Measurements from ENCODE around the gene DDX19B.
"Not testable (repeated sequence)": the region's sequence is repeated elsewhere in the genome, so short reads cannot be mapped to it uniquely, and the experiment has no call there.

The DDX19B gene

GRCh38 chr16:70289229-70290094, 9.5 kb upstream of the DDX19B start, which contains the start of gene AARS1:
Gene AARS1 (minus strand): TSS chr16:70289506. CDS start chr16:70282763, 6,743 bp downstream.
- peak; percentile 99 for DNase-seq

DNA sequence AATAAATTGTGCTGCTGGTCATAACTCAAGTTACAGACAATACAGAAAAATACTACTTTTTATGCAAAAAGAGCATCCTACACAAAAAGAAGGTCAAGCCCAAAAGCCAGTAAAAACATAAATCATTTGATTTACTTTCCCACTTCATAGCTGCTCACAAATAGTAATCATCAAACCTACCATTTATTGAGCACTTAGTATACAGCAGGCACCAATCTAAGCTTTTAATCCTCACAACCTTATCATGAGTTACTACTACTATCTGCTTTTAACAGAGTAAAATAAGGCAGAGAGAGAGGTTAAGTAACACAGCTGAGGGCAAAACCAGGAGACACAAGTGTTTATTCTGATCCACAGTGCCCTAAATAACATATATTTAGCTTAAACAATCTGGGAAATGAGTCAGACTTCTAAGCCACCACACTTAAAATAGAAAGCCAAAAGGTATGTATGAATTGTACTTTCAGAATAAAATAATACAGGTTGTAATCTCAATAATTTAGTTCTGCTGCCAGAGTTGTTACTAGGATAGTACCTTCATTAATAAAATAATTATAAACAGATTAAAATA, 8.0 kb upstream of the DDX19B start:
- DNase-seq: no peak

- DNase-seq: not testable (repeated sequence)
These were observed 6.8 kb upstream of the DDX19B start for GRCh38 chr16:70292148-70292547.

- DNase-seq: no peak
These were observed 4.5 kb upstream of the DDX19B start for GRCh38 chr16:70294385-70295025.

GRCh38 chr16:70295634-70296033, 3.4 kb upstream of the DDX19B start:
- no peak for DNase-seq

DNA sequence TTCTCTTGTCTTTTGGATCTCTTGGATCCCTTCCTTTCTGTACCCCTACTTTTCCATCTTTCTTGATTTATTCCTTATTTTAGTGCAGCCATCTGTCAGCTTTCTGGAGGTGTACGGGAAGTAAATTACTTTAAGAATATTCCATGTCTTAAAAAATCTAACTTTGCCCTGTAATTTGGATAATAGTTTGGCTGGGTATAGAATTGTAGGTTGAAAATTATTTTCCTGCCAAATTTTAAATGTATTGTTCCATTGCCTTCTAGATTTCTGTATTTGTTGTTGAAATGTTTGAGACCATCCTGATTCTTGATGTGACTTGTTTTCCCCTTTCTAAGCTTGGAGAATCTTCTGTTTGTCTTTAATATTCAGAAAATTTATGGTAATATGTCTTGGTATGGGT, 2.1 kb downstream of the DDX19B start:
- no peak for DNase-seq

DNA sequence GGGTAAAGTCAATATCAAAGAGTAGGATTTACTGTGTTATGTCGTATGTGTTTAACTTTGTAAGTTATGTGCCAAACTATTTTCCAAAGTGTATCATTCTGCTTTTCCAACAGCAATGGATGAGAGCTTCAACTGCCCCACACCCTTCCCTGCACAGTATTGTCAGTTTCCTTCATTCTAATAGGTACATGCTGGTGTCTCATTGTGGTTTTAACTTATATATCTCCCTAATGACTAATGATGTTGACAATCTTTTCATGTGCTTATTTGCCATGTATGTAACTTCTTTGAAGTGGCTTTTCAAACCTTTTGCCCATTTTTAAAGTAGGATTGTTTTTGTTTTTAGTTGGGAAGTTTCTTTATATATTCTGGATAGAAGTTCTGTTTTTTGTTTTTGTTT, 3.8 kb downstream of the DDX19B start:
- no peak for DNase-seq

GRCh38 chr16:70304892-70305448, 6.0 kb downstream of the DDX19B start:
- DNase-seq: no peak

- no peak for DNase-seq
These were observed 7.9 kb downstream of the DDX19B start for GRCh38 chr16:70306880-70307279.

GRCh38 chr16:70307726-70308125, 8.7 kb downstream of the DDX19B start:
- DNase-seq: not testable (repeated sequence)

GRCh38 chr16:70320121-70320520, 21.1 kb downstream of the DDX19B start:
- no peak for DNase-seq

- no peak for DNase-seq
These were observed 26.2 kb downstream of the DDX19B start for GRCh38 chr16:70324998-70325747.

DNA sequence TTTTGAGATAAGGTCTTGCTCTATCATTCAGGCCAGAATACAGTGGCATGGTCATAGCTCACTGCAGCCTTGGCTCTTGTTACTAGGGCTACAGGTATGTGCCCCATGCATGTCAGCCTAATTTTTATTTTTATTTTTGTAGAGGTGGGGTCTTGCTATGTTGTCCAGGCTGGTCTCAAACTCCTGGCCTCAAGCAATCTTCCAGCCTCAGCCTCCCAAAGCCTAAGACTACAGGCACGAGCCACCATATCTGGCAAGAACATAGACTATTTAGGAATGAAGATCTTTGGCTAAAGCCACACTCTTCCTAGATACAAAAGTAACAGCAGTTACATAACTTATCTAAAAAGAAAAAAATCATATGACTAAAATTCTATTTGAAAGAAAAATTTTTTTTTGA, 32.1 kb downstream of the DDX19B start:
- DNase-seq: no peak

DNA sequence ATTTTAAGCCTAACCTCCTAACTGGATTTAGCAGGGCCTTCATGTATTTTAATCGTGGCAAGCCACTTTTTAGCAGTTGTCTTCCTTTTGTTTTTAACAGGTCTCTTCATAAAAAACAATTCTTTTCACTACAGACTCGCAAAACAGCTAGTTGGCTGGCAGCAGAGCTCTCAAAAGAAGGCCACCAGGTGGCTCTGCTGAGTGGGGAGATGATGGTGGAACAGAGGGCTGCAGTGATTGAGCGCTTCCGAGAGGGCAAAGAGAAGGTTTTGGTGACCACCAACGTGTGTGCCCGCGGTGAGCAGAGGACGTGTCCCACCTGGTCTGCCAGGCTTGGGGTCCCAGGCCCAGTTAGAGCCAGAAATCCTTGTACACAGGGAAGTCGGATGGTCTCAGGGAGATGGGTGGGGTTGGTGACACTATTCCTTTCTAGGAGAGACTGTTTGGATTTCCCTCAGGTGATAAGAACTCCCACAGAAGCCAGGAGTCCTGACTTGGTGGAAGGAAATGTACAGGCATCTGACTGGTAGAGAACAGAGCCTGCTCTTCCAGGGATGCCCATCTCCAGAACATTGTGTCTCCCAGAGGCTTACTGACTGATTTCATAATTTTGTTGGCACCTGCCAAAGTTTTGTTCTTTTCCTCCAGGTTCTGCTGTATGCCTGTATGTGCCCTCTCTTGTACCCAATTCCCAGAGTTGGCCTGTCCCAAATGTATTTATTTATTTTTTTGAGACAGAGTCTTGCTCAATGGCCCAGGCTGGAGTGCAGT, 32.8 kb downstream of the DDX19B start:
- DNase-seq: no peak

GRCh38 chr16:70332728-70333127, 33.7 kb downstream of the DDX19B start:
- DNase-seq: not testable (repeated sequence)

- DNase-seq: no peak
These were observed 38.8 kb downstream of the DDX19B start for GRCh38 chr16:70337814-70338213.

DNA sequence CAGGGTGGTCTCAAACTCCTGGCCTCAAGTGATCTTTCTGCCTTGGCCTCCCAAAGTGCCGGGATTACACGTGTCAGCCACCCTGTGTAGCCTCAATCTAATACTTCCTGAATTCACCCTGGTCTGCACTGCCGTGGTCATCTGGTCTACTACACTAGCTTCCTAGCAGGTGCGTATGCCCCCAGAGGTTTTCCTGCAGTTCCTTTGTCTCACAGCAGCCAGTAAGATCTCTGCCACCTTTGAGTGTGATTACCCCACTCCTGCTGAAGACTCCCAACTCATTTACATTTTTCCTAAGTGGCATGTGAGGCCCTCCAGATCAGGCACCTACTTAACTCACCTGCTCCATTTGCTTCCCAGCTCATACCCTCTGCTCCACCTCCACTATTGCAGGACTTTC, 42.6 kb downstream of the DDX19B start:
- DNase-seq: no peak

- DNase-seq: no peak
These were observed 43.0 kb downstream of the DDX19B start for GRCh38 chr16:70342016-70342415.

DNA sequence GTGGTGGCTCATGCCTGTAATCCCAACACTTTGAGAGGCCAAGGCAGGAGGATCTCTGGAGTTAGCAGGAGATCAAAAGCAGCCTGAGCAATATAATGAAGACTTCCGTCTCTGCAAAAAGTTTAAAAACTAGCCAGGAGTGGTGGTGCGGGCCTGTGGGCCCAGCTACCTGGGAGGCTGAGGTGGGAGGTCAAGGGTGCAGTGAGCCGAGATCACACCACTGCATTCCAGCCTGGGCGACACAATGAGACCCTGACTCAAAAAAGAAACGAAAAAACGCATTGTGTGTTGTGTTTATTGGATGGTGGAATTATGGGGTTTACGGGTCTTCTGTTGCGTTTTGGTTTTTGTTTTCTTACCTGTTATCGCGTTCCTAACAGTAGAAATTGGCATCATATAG, 46.9 kb downstream of the DDX19B start:
- DNase-seq: no peak

DNA sequence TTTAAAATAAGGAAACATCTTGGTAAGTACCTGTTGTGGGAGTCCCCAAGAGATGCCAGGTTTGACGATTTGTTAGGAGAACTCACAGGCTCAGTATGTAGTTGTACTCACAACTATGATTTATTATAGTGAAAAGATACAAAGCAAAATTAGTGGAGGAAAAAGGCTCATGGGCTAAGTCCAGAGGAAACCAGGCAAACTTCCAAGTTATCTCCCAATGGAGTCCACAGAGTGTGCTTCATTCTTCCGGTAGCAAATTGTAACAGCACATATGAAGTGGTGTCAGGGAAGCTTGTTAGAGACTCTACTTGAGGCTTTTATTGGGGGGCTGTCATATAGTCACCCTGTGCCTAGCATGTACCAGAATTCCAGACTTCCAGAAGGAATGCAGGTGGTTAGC, 50.0 kb downstream of the DDX19B start:
- DNase-seq: no peak

- no peak for DNase-seq
These were observed 50.8 kb downstream of the DDX19B start for GRCh38 chr16:70349783-70350182.

DNA sequence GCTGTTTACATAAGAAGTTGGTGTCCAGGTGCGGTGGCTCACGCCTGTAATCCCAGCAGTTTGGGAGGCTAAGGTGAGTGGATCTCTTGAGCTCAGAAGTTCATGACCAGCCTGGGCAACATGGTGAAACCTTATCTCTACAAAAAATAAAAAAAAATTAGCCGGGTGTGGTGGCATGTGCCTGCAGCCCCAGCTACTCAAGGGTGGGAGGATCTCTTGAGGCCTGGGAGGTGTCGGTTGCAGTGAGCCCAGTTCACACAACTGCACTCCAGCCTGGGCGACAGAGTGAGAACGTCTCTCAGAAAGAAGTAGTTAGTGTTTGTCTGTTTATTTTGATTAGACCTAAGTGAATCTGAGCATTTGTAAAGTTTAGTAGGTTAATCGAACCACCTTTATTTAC, 60.6 kb downstream of the DDX19B start:
- no peak for DNase-seq
